NB4 (cell line): ENCODE results near the gene SNX14.

Source experiments
- MAX ChIP-seq: IDR thresholded peaks from 2 replicates; pipeline ENCODE4 v1.6.1; 2011; ENCODE audit warnings: low read depth, low read length
- POLR2A ChIP-seq: IDR thresholded peaks from 2 replicates; pipeline ENCODE4 v1.6.1; 2011; ENCODE audit warnings: mild to moderate bottlenecking; ENCODE audit not compliant: insufficient read length; ENCODE audit errors: extremely low read depth
- TF ChIP-seq, protein P1 (sequence below): IDR thresholded peaks from one replicate; pipeline ENCODE4 v1.5.1; 2012; ENCODE audit warnings: low read depth, low read length

DNA sequence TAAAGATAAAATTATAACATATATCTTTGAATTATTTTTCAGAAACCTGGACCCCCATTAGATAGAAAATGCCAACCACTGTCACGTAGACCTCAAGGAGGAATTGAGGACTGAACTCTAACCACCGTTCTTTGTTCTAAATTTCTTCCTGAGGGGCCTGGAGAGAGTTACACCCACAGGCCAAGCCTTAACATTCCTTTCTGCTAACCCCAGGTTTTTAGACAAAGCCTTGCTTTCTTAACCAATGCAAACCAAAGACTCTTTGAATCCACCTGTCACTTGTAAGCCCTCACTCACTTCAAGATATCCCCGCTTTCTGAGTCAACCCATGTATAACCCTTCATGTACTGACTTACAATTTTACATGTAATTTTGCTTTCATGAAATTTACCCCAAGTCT, 41.0 kb downstream of the SNX14 start:
- TF ChIP-seq, protein P1, sequence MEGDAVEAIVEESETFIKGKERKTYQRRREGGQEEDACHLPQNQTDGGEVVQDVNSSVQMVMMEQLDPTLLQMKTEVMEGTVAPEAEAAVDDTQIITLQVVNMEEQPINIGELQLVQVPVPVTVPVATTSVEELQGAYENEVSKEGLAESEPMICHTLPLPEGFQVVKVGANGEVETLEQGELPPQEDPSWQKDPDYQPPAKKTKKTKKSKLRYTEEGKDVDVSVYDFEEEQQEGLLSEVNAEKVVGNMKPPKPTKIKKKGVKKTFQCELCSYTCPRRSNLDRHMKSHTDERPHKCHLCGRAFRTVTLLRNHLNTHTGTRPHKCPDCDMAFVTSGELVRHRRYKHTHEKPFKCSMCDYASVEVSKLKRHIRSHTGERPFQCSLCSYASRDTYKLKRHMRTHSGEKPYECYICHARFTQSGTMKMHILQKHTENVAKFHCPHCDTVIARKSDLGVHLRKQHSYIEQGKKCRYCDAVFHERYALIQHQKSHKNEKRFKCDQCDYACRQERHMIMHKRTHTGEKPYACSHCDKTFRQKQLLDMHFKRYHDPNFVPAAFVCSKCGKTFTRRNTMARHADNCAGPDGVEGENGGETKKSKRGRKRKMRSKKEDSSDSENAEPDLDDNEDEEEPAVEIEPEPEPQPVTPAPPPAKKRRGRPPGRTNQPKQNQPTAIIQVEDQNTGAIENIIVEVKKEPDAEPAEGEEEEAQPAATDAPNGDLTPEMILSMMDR = no peak
- TF ChIP-seq POLR2A (no peak), MAX (no peak)
